ENCODE measurements around the gene KIRREL3.
"Not testable (repeated sequence)": the region's sequence is repeated elsewhere in the genome, so short reads cannot be mapped to it uniquely, and the experiment has no call there.

Gene KIRREL3

DNA sequence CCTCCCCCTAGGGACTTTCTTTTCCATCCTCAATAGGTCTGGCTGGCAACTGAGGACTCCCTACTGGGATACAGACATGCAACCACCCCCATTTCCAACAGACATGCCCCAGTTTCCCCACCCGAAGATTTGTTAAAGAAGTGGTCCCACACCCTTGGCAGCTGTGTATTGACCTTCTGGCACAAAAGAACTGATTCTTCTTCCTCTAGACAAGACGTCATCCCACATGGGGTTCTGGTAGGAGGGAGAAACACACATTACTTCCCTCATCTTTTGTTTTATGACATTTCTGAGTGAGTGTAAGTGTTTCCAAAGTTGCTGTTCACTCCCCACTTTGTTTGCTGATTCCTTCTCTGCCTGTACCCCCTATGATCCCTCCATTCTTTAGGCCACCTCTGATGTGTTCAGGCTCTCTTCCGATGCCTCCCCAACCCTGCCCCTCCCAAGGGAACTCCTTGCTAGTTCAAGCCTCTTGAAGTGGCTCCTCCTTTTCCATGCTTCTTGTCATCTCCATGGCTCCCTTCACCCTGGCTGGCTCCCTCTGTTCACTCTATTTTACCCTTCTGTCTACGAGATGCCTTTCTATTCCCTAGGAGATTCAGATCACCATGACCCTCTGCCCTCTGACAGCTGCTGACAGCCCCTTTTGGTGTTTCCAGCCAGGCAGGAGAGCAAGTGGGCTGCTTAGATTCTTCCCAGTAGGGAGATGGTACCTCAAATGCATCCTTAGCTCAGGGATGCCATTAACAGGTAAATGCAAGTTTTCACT lies 4.3 kb downstream of the KIRREL3 start:
- DNase-seq = no peak

GRCh38 chr11:126993599-126993998 lies 7.0 kb downstream of the KIRREL3 start:
- DNase-seq = no peak

DNA sequence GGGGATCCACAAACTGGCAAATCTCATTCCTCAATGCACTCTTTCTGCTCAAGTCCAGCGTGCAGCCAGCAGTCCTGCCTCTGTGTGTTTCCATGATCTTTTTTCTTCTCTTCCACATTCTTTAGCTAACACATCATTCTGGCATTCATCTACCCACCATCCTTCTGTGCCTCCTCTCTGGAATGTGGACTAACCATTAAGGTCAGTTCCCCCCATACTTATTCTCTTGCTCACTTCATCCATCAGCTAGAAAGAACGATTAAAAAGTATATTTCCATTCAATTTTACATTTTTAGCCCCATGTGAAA lies 7.8 kb downstream of the KIRREL3 start:
- DNase-seq = no peak

- no peak for DNase-seq
Measured at GRCh38 chr11:126992065-126992803, 8.3 kb downstream of the KIRREL3 start.

GRCh38 chr11:126991596-126991995 lies 9.0 kb downstream of the KIRREL3 start:
- no peak for DNase-seq

DNA sequence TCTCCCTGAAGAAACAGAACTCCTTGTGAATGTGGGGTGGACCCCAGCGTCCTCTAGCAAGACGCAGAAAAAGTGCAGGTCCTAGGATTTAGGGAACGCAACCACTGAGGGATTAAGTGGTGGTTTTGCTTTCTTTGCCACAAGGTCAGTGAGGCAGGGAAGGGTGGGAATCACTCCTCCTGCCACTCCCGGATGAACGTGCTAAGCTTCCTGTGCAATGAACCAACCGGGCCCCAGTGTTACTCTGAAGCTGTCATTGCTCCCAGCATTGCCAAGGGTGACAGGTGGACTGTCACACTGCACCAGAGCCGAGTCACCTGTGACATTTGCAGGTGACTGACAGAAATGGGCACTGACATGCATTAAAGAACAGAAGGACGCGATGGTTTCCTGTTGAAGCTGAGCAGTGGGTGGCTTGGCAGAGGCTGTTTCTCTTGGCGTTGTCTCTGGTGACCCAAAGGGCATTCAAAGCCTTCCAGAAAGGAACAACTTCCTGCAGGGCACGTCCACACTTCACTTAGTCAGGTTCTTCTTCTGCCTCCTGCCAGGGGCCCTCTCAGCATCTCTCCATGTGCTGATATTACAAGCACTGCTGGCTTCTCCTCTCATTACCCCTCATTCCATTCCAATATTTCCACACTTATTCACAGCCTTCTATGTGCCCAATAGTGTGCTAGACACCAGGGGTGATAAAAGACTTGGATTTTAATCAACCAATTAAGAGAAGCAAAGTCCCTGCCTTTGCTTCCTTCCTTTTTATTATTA lies 9.7 kb downstream of the KIRREL3 start:
- DNase-seq = no peak

- peak; percentile 18 to 22 for DNase-seq
Measured at GRCh38 chr11:126989942-126990715, 10.4 kb downstream of the KIRREL3 start.

GRCh38 chr11:126988655-126989054 lies 11.9 kb downstream of the KIRREL3 start:
- no peak for DNase-seq

- DNase-seq = no peak
Measured at GRCh38 chr11:126981635-126982034, 18.9 kb downstream of the KIRREL3 start.

GRCh38 chr11:126978911-126979310 lies 21.7 kb downstream of the KIRREL3 start:
- no peak for DNase-seq

- no peak for DNase-seq
Measured at GRCh38 chr11:126978165-126978564, 22.4 kb downstream of the KIRREL3 start.

- no peak for DNase-seq
Measured at GRCh38 chr11:126973051-126973450, 27.5 kb downstream of the KIRREL3 start.

DNA sequence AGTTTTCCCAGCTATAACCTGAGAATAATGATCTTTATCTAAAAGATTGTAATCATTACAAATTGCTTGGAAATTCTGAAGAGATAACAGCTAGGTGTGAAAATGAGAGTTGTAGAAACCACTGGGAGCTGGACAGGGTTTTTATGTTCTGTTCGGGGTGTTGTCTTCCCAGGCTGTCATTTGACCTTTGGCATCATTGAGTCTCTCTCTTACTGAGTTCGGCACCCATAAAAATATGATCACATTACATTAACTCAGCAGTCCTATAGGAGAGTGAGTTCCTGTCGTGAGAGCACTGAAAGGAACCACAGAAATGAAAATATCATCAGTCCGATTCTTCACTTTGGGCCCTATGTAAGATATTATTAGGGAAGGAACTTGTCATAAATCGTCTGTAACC lies 29.3 kb downstream of the KIRREL3 start:
- DNase-seq = no peak

DNA sequence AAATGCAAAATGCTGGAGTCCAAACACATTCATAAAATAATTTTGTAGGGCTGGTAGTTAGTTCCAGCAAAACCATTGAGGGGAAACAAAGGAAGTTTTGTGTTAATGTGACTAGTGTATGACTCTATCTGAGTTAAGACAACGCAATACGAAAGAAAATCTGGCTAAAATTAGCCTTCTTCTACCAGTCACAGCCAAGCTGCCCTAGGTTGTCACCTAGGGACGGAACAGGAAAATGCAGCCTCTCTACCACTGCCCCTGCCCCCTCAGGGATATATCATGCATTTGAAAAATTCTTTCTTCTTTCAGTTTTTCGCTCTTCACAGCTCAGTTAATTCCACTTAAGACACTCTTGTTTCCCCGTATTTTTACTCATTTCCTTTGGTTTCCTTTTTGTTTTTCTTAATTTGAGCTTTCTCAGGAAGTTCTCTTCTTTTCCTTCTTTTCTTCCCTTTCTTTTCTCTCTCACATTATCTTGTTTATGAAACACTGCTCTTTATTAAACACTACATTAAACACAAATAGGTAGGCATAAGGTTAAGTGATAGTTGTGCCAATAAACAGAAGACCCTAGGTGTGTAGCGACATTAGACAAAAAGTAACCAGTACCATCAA lies 30.6 kb downstream of the KIRREL3 start:
- no peak for DNase-seq

DNA sequence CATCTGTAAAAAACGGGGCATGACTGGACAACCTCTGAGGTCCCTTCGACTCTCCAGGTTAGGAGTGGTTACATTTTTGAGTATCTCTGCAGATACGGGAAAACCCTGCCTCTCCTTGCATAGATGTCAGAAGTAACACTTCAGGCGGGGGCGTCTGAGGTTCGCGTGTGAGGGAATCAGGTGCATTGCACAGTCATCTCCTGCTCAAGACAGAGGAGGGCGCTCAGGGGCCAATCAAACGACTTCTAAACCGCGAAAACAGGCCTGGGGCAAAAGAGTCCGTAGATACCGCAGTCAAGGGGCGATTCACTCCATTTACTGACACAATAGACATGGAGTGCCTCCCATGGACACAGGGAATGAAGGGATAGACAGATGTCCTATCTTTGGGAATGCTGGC lies 31.7 kb downstream of the KIRREL3 start:
- DNase-seq = no peak

- no peak for DNase-seq
Measured at GRCh38 chr11:126965331-126965730, 35.2 kb downstream of the KIRREL3 start.

DNA sequence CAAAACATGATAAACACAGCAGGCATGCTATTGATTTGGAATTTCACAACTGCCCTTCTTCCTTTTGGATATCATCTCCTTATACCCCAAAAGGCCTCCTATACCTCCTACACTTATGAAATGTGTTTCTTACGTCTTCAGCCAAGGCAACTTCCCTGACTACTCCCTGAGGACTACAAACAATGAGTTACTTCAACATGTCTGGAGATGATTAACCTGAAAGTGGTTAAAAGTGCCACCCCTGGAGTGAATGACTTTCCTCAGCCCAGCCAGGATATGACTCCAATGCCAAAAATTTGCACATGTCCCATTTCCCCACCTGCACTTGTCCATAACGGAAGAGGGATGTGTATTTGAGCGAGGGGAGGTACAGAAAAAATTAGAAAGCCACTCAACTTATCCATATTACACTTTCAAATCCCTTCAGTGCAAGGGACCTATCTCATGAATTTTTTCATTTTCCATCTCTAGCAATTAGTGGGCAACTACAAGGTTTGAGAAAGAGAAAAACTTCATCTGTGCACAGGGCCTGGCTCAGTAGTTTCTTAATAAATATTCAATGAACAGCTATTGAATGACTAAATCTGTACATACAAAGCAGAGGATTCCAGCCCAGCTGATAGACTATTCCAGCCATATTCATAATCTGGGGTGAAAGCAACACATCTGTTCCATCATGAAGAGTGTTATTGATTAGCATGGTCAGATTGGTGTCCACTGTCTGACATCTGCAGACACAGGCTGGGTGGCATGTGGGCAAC lies 36.8 kb downstream of the KIRREL3 start:
- DNase-seq = no peak

GRCh38 chr11:126963115-126963514 lies 37.5 kb downstream of the KIRREL3 start:
- no peak for DNase-seq

DNA sequence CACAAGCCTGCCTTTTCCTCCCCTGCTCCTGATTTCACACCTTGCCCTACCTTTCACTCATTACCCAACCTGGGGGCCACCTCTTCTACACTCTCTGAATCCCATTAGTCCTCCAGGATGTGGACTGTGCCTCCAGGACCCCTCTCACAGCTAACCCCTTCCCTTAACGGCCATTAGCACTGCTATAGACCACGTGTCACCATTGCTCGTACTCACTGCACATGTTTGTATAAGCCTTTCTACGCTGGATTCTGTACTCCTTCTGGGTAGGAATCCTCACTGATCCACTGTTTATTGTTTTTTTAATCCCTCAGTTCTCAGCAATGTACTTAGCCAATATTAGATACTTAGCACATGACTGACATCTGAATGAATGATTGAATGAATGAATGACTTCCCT lies 40.9 kb downstream of the KIRREL3 start:
- no peak for DNase-seq

- no peak for DNase-seq
Measured at GRCh38 chr11:126956635-126957034, 43.9 kb downstream of the KIRREL3 start.

- not testable (repeated sequence) for DNase-seq
Measured at GRCh38 chr11:126952533-126952932, 48.0 kb downstream of the KIRREL3 start.

DNA sequence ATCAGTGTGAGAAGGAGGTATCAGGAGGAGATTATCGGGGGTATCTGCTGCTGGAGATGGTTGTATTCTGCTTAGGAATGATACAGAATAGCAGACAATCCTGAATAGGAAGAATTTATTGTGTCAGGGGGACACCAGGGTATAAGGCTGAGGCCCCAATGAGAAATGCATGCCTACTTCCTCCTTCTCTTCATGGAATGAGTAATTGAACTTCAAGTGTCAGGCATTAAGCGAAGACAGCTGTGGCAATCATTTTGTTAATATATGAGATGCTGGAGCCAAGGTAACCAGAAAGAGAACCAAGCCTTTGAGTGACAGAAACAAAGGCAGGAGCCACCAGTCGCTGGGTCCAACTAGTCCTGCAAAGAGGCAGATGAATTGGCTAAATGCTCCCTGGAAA lies 49.1 kb downstream of the KIRREL3 start:
- DNase-seq = no peak

All from activated CD4-positive, alpha-beta T cell treated with anti-CD3 and anti-CD28 coated beads for 4 hours (primary cell).